GM18907 (cell line): ENCODE data around the gene PCA3.
"Not testable (repeated sequence)": the region's sequence is repeated elsewhere in the genome, so short reads cannot be mapped to it uniquely, and the experiment has no call there.

Experiments used
- ATAC-seq: cut with Tn5 transposase; IDR thresholded peaks from one replicate; pipeline ENCODE4 v1.9.1; 2021; ENCODE audit warnings: mild to moderate bottlenecking, moderate library complexity; ENCODE audit not compliant: unreplicated experiment

The PCA3 gene

GRCh38 chr9:76764138-76764537 lies at the start of gene PCA3:
Gene PCA3 (plus strand): TSS chr9:76764438.
- no peak for ATAC-seq

GRCh38 chr9:76716085-76716672 lies 48.1 kb upstream of the PCA3 start:
- no peak for ATAC-seq

GRCh38 chr9:76717176-76717575 lies 47.1 kb upstream of the PCA3 start:
- no peak for ATAC-seq

GRCh38 chr9:76717613-76718012 lies 46.6 kb upstream of the PCA3 start:
- ATAC-seq = no peak

- no peak for ATAC-seq
Observed at GRCh38 chr9:76718166-76718565, 46.1 kb upstream of the PCA3 start.

- no peak for ATAC-seq
Observed at GRCh38 chr9:76720245-76720644, 44.0 kb upstream of the PCA3 start.

GRCh38 chr9:76725011-76725546 lies 39.2 kb upstream of the PCA3 start:
- ATAC-seq = no peak

GRCh38 chr9:76725885-76726284 lies 38.4 kb upstream of the PCA3 start:
- ATAC-seq = no peak

- ATAC-seq = no peak
Observed at GRCh38 chr9:76729116-76729515, 35.1 kb upstream of the PCA3 start.

- no peak for ATAC-seq
Observed at GRCh38 chr9:76729980-76730737, 34.1 kb upstream of the PCA3 start.

- ATAC-seq = no peak
Observed at GRCh38 chr9:76730801-76731200, 33.4 kb upstream of the PCA3 start.

GRCh38 chr9:76732341-76732958 lies 31.8 kb upstream of the PCA3 start:
- ATAC-seq = no peak

GRCh38 chr9:76733096-76733495 lies 31.1 kb upstream of the PCA3 start:
- ATAC-seq = no peak

GRCh38 chr9:76734716-76735115 lies 29.5 kb upstream of the PCA3 start:
- no peak for ATAC-seq

GRCh38 chr9:76737154-76737902 lies 26.9 kb upstream of the PCA3 start:
- ATAC-seq = no peak

- no peak for ATAC-seq
Observed at GRCh38 chr9:76738402-76738801, 25.8 kb upstream of the PCA3 start.

GRCh38 chr9:76741524-76741923 lies 22.7 kb upstream of the PCA3 start:
- no peak for ATAC-seq

- ATAC-seq = not testable (repeated sequence)
Observed at GRCh38 chr9:76742890-76743289, 21.3 kb upstream of the PCA3 start.

GRCh38 chr9:76743931-76744330 lies 20.3 kb upstream of the PCA3 start:
- no peak for ATAC-seq

- no peak for ATAC-seq
Observed at GRCh38 chr9:76744336-76744735, 19.9 kb upstream of the PCA3 start.

- no peak for ATAC-seq
Observed at GRCh38 chr9:76751001-76751400, 13.2 kb upstream of the PCA3 start.
